Caki2 (cell line): ENCODE data around the gene ARL16. TPM values are rescaled to one million over a fixed set of nuclear protein-coding genes. Genes with fewer than 3 reads are reported as not detected.

ENCODE experiments used
- DNase-seq: peaks from one replicate; pipeline ENCODE4 v3.0.0-alpha.2; 2015; ENCODE audit warnings: low read depth
- in situ Hi-C: cut with HindIII; loops from 2 replicates; pipeline ENCODE4 v1.10.0; 2016; ENCODE audit warnings: low sequenced_read_pairs, low pct_unique_long_range_greater_than_20kb, mixed read lengths
- total RNA-seq: library from RNA; depleted of rRNA; stranded (reverse); fragments of >200 nt; shearing (Covaris generic); gene quantifications from 2 replicates; pipeline ENCODE4 v1.2.3, GENCODE V29; 2014; ENCODE audit warnings: low replicate concordance

ARL16 gene
- total RNA-seq, 1 experiment from 2014 or later = 75.3 TPM

- no peak for DNase-seq
- in situ Hi-C loops = no loop called here
These were observed 27.4 kb downstream of the ARL16 start, which contains the start of gene PDE6G for GRCh38 chr17:81656118-81656743. Gene PDE6G, minus strand, starts transcription at chr17:81656542. Its CDS starts 3,237 bp downstream, at chr17:81653305.

- DNase-seq = no peak
- in situ Hi-C loops = no loop called here
These were observed 28.0 kb downstream of the ARL16 start for GRCh38 chr17:81655378-81656117.

GRCh38 chr17:81652906-81653771 lies 30.5 kb downstream of the ARL16 start:
- in situ Hi-C loops = no loop called here
- DNase-seq = no peak

GRCh38 chr17:81651692-81652091 lies 31.9 kb downstream of the ARL16 start:
- in situ Hi-C loops = no loop called here
- DNase-seq = peak; percentile 80

GRCh38 chr17:81650951-81651350 lies 32.6 kb downstream of the ARL16 start:
- in situ Hi-C loops = no loop called here
- DNase-seq = no peak

- DNase-seq = no peak
- in situ Hi-C loops = no loop called here
These were observed 34.9 kb downstream of the ARL16 start for GRCh38 chr17:81648707-81649085.

- DNase-seq = no peak
- in situ Hi-C loops = no loop called here
These were observed 35.4 kb downstream of the ARL16 start for GRCh38 chr17:81648013-81648706.

- in situ Hi-C loops = no loop called here
- no peak for DNase-seq
These were observed 36.0 kb downstream of the ARL16 start for GRCh38 chr17:81647640-81648012.

GRCh38 chr17:81646869-81647600 lies 36.6 kb downstream of the ARL16 start:
- in situ Hi-C loops = no loop called here
- DNase-seq = no peak

- in situ Hi-C loops = no loop called here
- DNase-seq = no peak
These were observed 38.3 kb downstream of the ARL16 start for GRCh38 chr17:81644976-81645952.

GRCh38 chr17:81644496-81644895 lies 39.1 kb downstream of the ARL16 start:
- DNase-seq = no peak
- in situ Hi-C loops = no loop called here

GRCh38 chr17:81641825-81642489 lies 41.6 kb downstream of the ARL16 start:
- in situ Hi-C loops = no loop called here
- DNase-seq = peak; percentile 41

- in situ Hi-C loops = no loop called here
These were observed 43.6 kb downstream of the ARL16 start for GRCh38 chr17:81640011-81640410.

GRCh38 chr17:81638683-81639082 lies 44.9 kb downstream of the ARL16 start:
- in situ Hi-C loops = no loop called here
- DNase-seq = no peak

More at GRCh38 chr17:81640011-81640410, 43.6 kb downstream of the ARL16 start:
- DNase-seq = no peak

GRCh38 chr17:81636505-81637288 lies 46.9 kb downstream of the ARL16 start, which contains the start of the genes NPLOC4 and TSPAN10:
Gene NPLOC4, minus strand, starts transcription at chr17:81637112. Its CDS starts 182 bp downstream, at chr17:81636930.
Gene TSPAN10, plus strand, starts transcription at chr17:81637196. Its CDS starts 5,217 bp downstream, at chr17:81642413.
- in situ Hi-C loops = no loop called here

More at GRCh38 chr17:81636505-81637288, 46.9 kb downstream of the ARL16 start, which contains the start of the genes NPLOC4 and TSPAN10:
- peak; percentile 79 for DNase-seq
